ENCODE results near the gene NIBAN1. TPM values are rescaled to one million over a fixed set of nuclear protein-coding genes. Genes with fewer than 3 reads are reported as not detected.

NIBAN1 gene
- total RNA-seq, 1 donor = 66.2 TPM

GRCh38 chr1:184937729-184938128 lies 36.6 kb downstream of the NIBAN1 start:
- no peaks in the 10 kb centered on the region for H4K20me1 ChIP-seq (ENCODE audit: insufficient read depth, low read length)
- H3K9me3 ChIP-seq (ENCODE audit: low read depth, low read length) = no peaks in the 10 kb centered on the region
- H3K79me2 ChIP-seq (ENCODE audit: insufficient read depth, low read length) = no peaks in the 10 kb centered on the region
- H3K27ac ChIP-seq (ENCODE audit: low read depth, low read length) = no peak overlapping the region
- H2AFZ ChIP-seq (ENCODE audit: low read length) = no peak overlapping the region
- no peak for DNase-seq (ENCODE audit: insufficient read length, low spot score, missing footprints)
- TF ChIP-seq CTCF (IDR thresholded peaks at IDR 0.05; ENCODE audit: extremely low read depth, low read depth, low read length) = no peak
- H3K4me3 ChIP-seq (ENCODE audit: insufficient read depth, low read length) = no peak overlapping the region
- no peaks in the 10 kb centered on the region for H3K36me3 ChIP-seq (ENCODE audit: insufficient read depth, low read length)
- H3K27me3 ChIP-seq (ENCODE audit: insufficient read depth, low read length) = peaks cover 6% of the 10 kb centered on the region
- H3K4me1 ChIP-seq (ENCODE audit: insufficient read depth, low read length) = peaks cover 2% of the 10 kb centered on the region
- H3K4me2 ChIP-seq (ENCODE audit: insufficient read depth, low read length) = no peak overlapping the region

GRCh38 chr1:184935920-184936798 lies 38.1 kb downstream of the NIBAN1 start:
- no peaks in the 10 kb centered on the region for H3K9me3 ChIP-seq (ENCODE audit: low read depth, low read length)
- DNase-seq (ENCODE audit: insufficient read length, low spot score, missing footprints) = no peak
- peaks cover 6% of the 10 kb centered on the region for H3K27me3 ChIP-seq (ENCODE audit: insufficient read depth, low read length)
- no peak for TF ChIP-seq CTCF (IDR thresholded peaks at IDR 0.05; ENCODE audit: extremely low read depth, low read depth, low read length)
- H3K4me3 ChIP-seq (ENCODE audit: insufficient read depth, low read length) = no peak overlapping the region
- H3K36me3 ChIP-seq (ENCODE audit: insufficient read depth, low read length) = no peaks in the 10 kb centered on the region
- H3K4me1 ChIP-seq (ENCODE audit: insufficient read depth, low read length) = peaks cover 2% of the 10 kb centered on the region
- H3K27ac ChIP-seq (ENCODE audit: low read depth, low read length) = no peak overlapping the region
- H3K4me2 ChIP-seq (ENCODE audit: insufficient read depth, low read length) = no peak overlapping the region
- H3K79me2 ChIP-seq (ENCODE audit: insufficient read depth, low read length) = no peaks in the 10 kb centered on the region
- H2AFZ ChIP-seq (ENCODE audit: low read length) = no peak overlapping the region
- H4K20me1 ChIP-seq (ENCODE audit: insufficient read depth, low read length) = no peaks in the 10 kb centered on the region

GRCh38 chr1:184933944-184934343 lies 40.4 kb downstream of the NIBAN1 start:
- Histone ChIP-seq H3K9me3 (ENCODE audit: low read depth, low read length) (no peaks in the 10 kb centered on the region), H3K79me2 (ENCODE audit: insufficient read depth, low read length) (no peaks in the 10 kb centered on the region), H3K27ac (ENCODE audit: low read depth, low read length) (no peak overlapping the region), H3K4me1 (ENCODE audit: insufficient read depth, low read length) (no peaks in the 10 kb centered on the region), H3K4me3 (ENCODE audit: insufficient read depth, low read length) (no peak overlapping the region), H3K4me2 (ENCODE audit: insufficient read depth, low read length) (no peak overlapping the region), H3K36me3 (ENCODE audit: insufficient read depth, low read length) (no peaks in the 10 kb centered on the region), H3K27me3 (ENCODE audit: insufficient read depth, low read length) (no peaks in the 10 kb centered on the region), H2AFZ (ENCODE audit: low read length) (no peak overlapping the region), H4K20me1 (ENCODE audit: insufficient read depth, low read length) (no peaks in the 10 kb centered on the region)
- TF ChIP-seq CTCF (IDR thresholded peaks at IDR 0.05; ENCODE audit: extremely low read depth, low read depth, low read length) = no peak
- DNase-seq (ENCODE audit: insufficient read length, low spot score, missing footprints) = no peak

- Histone ChIP-seq H3K36me3 (ENCODE audit: insufficient read depth, low read length) (no peaks in the 10 kb centered on the region), H3K4me2 (ENCODE audit: insufficient read depth, low read length) (no peak overlapping the region), H4K20me1 (ENCODE audit: insufficient read depth, low read length) (no peaks in the 10 kb centered on the region), H3K79me2 (ENCODE audit: insufficient read depth, low read length) (no peaks in the 10 kb centered on the region), H3K27ac (ENCODE audit: low read depth, low read length) (no peak overlapping the region), H3K9me3 (ENCODE audit: low read depth, low read length) (no peaks in the 10 kb centered on the region), H3K4me3 (ENCODE audit: insufficient read depth, low read length) (no peak overlapping the region), H3K4me1 (ENCODE audit: insufficient read depth, low read length) (no peaks in the 10 kb centered on the region), H3K27me3 (ENCODE audit: insufficient read depth, low read length) (no peaks in the 10 kb centered on the region), H2AFZ (ENCODE audit: low read length) (no peak overlapping the region)
- no peak for TF ChIP-seq CTCF (IDR thresholded peaks at IDR 0.05; ENCODE audit: extremely low read depth, low read depth, low read length)
- DNase-seq (ENCODE audit: insufficient read length, low spot score, missing footprints) = no peak
Observed at GRCh38 chr1:184932319-184932718, 42.0 kb downstream of the NIBAN1 start.

All from osteoblast (primary cell).